ENCODE measurements around the gene DCANP1. TPM values are rescaled to one million over a fixed set of nuclear protein-coding genes. Genes with fewer than 3 reads are reported as not detected.

The DCANP1 gene
- total and polyA plus RNA-seq, 9 of the 15 experiments (the other 6 are each of a cell fraction or from before 2014, with no cell fraction given): not detected

DNA sequence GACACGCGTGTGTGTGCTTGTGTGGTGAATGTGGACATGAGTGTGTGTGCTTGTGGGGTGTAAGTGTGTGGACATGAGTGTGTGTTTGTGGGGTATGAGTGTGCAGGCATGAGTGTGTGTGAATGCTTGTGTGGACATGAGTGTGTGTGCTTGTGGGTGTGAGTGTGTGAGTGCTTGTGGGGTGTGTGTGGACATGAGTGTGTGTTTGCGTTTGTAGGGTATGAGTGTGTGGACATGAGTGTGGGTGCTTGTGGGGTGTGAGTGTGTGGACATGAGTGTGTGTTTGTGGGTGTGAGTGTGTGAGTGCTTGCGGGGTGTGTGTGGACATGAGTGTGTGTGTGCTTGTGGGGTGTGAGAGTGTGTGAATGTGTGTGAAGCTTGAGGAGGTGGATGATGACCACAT, 34.8 kb upstream of the DCANP1 start (continued):
- TF ChIP-seq, protein P1, sequence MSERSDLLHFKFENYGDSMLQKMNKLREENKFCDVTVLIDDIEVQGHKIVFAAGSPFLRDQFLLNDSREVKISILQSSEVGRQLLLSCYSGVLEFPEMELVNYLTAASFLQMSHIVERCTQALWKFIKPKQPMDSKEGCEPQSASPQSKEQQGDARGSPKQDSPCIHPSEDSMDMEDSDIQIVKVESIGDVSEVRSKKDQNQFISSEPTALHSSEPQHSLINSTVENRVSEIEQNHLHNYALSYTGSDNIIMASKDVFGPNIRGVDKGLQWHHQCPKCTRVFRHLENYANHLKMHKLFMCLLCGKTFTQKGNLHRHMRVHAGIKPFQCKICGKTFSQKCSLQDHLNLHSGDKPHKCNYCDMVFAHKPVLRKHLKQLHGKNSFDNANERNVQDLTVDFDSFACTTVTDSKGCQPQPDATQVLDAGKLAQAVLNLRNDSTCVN (CRISPR knock-in tag; IDR thresholded peaks at IDR 0.05): peak; percentile 49; the same call in 1 of the 2 replicates
- TF ChIP-seq NR1H2 (CRISPR knock-in tag; IDR thresholded peaks at IDR 0.05) (peak; percentile 68; the same call in 1 of the 2 replicates), MIER1 (IDR thresholded peaks at IDR 0.05; ENCODE audit: low read depth) (0 out of 2 replicates have a peak, but pooled peaks have one; percentile 67), WHSC1 (IDR thresholded peaks at IDR 0.05; ENCODE audit: low read length) (no peak), MAFF (IDR thresholded peaks at IDR 0.05; ENCODE audit: low read length) (no peak)
- TF ChIP-seq, protein P2, sequence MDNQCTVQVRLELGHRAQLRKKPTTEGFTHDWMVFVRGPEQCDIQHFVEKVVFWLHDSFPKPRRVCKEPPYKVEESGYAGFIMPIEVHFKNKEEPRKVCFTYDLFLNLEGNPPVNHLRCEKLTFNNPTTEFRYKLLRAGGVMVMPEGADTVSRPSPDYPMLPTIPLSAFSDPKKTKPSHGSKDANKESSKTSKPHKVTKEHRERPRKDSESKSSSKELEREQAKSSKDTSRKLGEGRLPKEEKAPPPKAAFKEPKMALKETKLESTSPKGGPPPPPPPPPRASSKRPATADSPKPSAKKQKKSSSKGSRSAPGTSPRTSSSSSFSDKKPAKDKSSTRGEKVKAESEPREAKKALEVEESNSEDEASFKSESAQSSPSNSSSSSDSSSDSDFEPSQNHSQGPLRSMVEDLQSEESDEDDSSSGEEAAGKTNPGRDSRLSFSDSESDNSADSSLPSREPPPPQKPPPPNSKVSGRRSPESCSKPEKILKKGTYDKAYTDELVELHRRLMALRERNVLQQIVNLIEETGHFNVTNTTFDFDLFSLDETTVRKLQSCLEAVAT (IDR thresholded peaks at IDR 0.05): peak; percentile 24 to 41; a peak in 2 of 4 replicates

DNA sequence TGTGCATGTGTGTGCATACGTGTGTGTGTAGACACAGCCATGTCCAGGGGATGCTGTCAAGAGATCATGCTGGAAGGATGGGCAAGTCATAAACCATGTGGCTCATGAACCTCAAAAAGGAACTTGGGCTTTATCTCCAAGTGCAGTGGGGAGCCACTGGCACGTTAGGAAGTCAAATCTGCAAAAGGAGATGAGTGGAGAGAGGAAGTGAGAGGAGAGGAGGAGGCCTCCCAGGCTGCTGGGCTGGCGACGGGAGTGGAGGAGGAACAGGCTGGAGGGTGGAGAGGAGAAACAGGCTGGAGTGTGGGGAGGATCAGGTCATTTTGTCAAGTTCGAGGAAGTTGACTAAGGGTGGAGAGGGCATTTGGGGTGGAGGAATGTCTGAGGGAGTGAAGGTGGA, 34.2 kb upstream of the DCANP1 start:
- no peaks in the 10 kb centered on the region for H4K20me1 ChIP-seq (replicated peaks; ENCODE audit: control insufficient read depth, insufficient read depth, low read length)
- in situ Hi-C loops (cut with MboI): no loop called here
- peak overlapping the region; percentile 43 to 71; a peak in 2 of 4 replicates for H3K9ac ChIP-seq (ENCODE audit: insufficient read depth in 1 of 2, low read depth in 2 of 2, low read length in 2 of 2)
- DNase-seq (ENCODE audit: extremely low read depth in 1 of 4, low spot score in 3 of 4) (peak; percentile 35 to 69 (median 45)), ATAC-seq (peak; percentile 48), FAIRE-seq (peak; percentile 92)
- no peak overlapping the region for H3K4me3 ChIP-seq
- intact Hi-C loops (cut with micrococcal nuclease): no loop called here
- no TSS peak for BruUV-seq (replicated peaks)
- H3K9me3 ChIP-seq (replicated peaks; ENCODE audit: control insufficient read depth, insufficient read depth, low read depth, low read length): no peaks in the 10 kb centered on the region
- no peaks in the 10 kb centered on the region; a peak in 1 of 5 replicates for H3K27me3 ChIP-seq (ENCODE audit: control insufficient read depth in 2 of 2, insufficient read depth in 2 of 2, low read length in 2 of 2)
- H3K27ac ChIP-seq (ENCODE audit: extremely low read depth, low read depth, low read length): peak overlapping the region; percentile 71
- H3K36me3 ChIP-seq (ENCODE audit: control insufficient read depth, insufficient read depth, low read length): no peaks in the 10 kb centered on the region
- H2AFZ ChIP-seq (ENCODE audit: low read depth, low read length): peak overlapping the region; percentile 64
- 9% methylated on average over 5 of the region's 5 CpGs for WGBS (ENCODE audit: insufficient coverage, low coverage, missing lambda C conversion rate)
- peaks cover 44 to 58% of the 10 kb centered on the region in 2 experiments for H3K4me1 ChIP-seq (replicated peaks in 1 of 2; ENCODE audit: control insufficient read depth in 2 of 2, insufficient read depth in 2 of 2, low read length in 2 of 2)
- no peaks in the 10 kb centered on the region; the same call in 2 of the 3 replicates for H3K79me2 ChIP-seq (ENCODE audit: control insufficient read depth, insufficient read depth, low read length)
- ChIA-PET CTCF (ENCODE audit: low intra/inter-chr PET ratio) (no interaction called here), POLR2A (interaction anchor here (1.2 kb wide), 1 partner anchor 16 kb away, joined by 3 read pairs; no protein-coding TSS in a partner anchor)
- peaks cover 9% of the 10 kb centered on the region for H3K9me1 ChIP-seq (ENCODE audit: control insufficient read depth, insufficient read depth, low read length)
- H3K4me2 ChIP-seq (ENCODE audit: insufficient read depth, low read length): peak overlapping the region; percentile 72
- TF ChIP-seq ZFP30 (CRISPR knock-in tag; IDR thresholded peaks at IDR 0.05; ENCODE audit: borderline replicate concordance): no peak
- TF ChIP-seq, protein P3, sequence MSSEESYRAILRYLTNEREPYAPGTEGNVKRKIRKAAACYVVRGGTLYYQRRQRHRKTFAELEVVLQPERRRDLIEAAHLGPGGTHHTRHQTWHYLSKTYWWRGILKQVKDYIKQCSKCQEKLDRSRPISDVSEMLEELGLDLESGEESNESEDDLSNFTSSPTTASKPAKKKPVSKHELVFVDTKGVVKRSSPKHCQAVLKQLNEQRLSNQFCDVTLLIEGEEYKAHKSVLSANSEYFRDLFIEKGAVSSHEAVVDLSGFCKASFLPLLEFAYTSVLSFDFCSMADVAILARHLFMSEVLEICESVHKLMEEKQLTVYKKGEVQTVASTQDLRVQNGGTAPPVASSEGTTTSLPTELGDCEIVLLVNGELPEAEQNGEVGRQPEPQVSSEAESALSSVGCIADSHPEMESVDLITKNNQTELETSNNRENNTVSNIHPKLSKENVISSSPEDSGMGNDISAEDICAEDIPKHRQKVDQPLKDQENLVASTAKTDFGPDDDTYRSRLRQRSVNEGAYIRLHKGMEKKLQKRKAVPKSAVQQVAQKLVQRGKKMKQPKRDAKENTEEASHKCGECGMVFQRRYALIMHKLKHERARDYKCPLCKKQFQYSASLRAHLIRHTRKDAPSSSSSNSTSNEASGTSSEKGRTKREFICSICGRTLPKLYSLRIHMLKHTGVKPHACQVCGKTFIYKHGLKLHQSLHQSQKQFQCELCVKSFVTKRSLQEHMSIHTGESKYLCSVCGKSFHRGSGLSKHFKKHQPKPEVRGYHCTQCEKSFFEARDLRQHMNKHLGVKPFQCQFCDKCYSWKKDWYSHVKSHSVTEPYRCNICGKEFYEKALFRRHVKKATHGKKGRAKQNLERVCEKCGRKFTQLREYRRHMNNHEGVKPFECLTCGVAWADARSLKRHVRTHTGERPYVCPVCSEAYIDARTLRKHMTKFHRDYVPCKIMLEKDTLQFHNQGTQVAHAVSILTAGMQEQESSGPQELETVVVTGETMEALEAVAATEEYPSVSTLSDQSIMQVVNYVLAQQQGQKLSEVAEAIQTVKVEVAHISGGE (CRISPR knock-in tag; IDR thresholded peaks at IDR 0.05): peak in 1 of 3 experiments; percentile 36; a peak in 1 of 6 replicates
- no peak for TF ChIP-seq FOXP1 (CRISPR knock-in tag; IDR thresholded peaks at IDR 0.05)
- TF ChIP-seq MEIS2 (IDR thresholded peaks at IDR 0.05; ENCODE audit: partially characterized antibody): no peak
- TF ChIP-seq, protein P4, sequence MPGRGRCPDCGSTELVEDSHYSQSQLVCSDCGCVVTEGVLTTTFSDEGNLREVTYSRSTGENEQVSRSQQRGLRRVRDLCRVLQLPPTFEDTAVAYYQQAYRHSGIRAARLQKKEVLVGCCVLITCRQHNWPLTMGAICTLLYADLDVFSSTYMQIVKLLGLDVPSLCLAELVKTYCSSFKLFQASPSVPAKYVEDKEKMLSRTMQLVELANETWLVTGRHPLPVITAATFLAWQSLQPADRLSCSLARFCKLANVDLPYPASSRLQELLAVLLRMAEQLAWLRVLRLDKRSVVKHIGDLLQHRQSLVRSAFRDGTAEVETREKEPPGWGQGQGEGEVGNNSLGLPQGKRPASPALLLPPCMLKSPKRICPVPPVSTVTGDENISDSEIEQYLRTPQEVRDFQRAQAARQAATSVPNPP (IDR thresholded peaks at IDR 0.05; ENCODE audit: borderline replicate concordance, insufficient read depth, insufficient read length): no peak
